Measurements from ENCODE around the gene CROCC2.

The CROCC2 gene

DNA sequence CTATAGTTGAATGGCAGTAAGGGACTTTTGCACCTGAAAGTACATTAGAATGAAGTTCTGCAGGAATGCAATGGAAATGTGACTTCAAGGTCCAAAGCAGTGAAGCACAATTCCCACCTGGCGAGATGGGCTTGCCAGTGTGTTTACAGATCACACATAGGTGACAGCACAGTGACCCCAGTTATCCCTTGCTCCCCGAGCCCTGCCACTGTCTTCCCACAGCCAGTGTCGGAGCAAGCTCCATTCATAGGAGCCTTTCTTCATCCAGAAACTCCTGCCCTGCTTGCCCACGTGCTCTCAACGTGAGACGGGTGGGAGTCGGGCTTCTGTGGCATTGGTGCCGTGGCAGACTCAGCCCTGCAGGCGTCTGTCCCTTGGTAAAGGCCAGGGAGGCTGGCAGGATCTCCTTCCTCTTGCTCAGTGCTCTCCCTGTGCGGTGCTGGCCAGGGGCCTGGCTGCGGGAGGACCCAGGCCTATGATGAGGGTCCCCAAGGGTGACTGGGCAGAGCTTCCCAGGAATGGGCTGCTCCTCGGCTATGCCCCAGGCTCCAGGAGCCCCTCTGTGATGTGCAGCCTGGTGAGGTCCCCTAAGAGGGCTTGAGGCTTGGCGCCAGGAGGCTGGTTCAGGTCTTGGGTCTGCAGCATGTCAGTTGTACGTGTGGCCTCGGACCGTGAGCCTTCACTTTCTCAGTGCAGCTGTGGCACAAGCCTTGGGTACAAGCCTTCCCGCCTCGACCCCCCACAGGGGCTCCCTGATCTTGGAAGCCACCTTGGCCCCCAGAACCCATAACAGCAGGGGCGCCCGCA, 132.4 kb downstream of the CROCC2 start:
- Histone ChIP-seq H3K36me3 (ENCODE audit: control insufficient read depth in 2 of 2, insufficient read depth in 1 of 2, low read length in 2 of 2) (no peaks in the 10 kb centered on the region), H3K4me3 (ENCODE audit: low read depth, low read length) (no peak overlapping the region), H3K9me3 (ENCODE audit: control insufficient read depth, insufficient read depth, low read depth, low read length) (no peaks in the 10 kb centered on the region), H3K4me1 (ENCODE audit: control insufficient read depth, insufficient read depth, low read length) (no peaks in the 10 kb centered on the region), H3K27ac (ENCODE audit: extremely low read depth, low read depth, low read length) (no peak overlapping the region)
- TF ChIP-seq ZSCAN30 (tag by site-specific recombination; IDR thresholded peaks at IDR 0.05) (no peak), ZNF837 (tag by site-specific recombination; IDR thresholded peaks at IDR 0.05) (no peak), ZNF776 (tag by site-specific recombination; IDR thresholded peaks at IDR 0.05; ENCODE audit: borderline replicate concordance) (no peak), ZNF184 (tag by site-specific recombination; IDR thresholded peaks at IDR 0.05) (no peak), ZNF488 (tag by site-specific recombination; IDR thresholded peaks at IDR 0.05) (no peak), HIC1 (tag by site-specific recombination; IDR thresholded peaks at IDR 0.05) (no peak), ZNF18 (tag by site-specific recombination; IDR thresholded peaks at IDR 0.05) (no peak), ZNF785 (tag by site-specific recombination; IDR thresholded peaks at IDR 0.05) (no peak), ZBTB7A (tag by site-specific recombination; IDR thresholded peaks at IDR 0.05; ENCODE audit: low read depth) (no peak)
- POLR2A ChIA-PET = no interaction called here
- CTCF ChIA-PET = interaction anchor here (0.6 kb wide), 1 partner anchor 178 kb away, joined by 3 read pairs; no protein-coding TSS in a partner anchor

DNA sequence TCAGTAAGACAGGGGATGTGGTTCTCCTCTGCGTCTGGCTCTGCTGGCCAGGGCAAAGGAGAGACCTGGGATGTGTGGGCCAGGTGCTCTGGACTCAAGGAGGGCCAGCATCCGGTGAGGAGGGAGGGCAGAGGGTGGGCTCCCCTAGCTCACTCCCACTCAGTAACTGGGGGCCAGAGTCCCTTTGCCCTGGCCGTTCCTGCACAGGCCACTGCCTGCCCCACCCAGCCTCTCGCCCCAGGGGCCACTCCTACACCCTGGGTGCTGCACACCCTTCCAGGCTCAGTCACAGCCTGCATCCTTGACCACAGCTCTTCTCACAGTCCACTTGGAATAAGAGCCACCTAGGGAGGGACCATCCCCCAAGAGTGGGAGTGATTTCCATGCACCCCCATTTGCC, 133.3 kb downstream of the CROCC2 start:
- H3K4me1 ChIP-seq (ENCODE audit: control insufficient read depth, insufficient read depth, low read length) = no peaks in the 10 kb centered on the region
- ChIA-PET POLR2A (no interaction called here), CTCF (interaction anchor here (0.7 kb wide), 1 partner anchor 671 kb away, joined by 3 read pairs; no protein-coding TSS in a partner anchor)
- no peak overlapping the region for H3K27ac ChIP-seq (ENCODE audit: extremely low read depth, low read depth, low read length)
- H3K36me3 ChIP-seq (ENCODE audit: control insufficient read depth in 2 of 2, insufficient read depth in 1 of 2, low read length in 2 of 2) = no peaks in the 10 kb centered on the region
- no peak overlapping the region for H3K4me3 ChIP-seq (ENCODE audit: low read depth, low read length)
- TF ChIP-seq ZNF785 (tag by site-specific recombination; IDR thresholded peaks at IDR 0.05) (no peak), ZNF585B (tag by site-specific recombination; IDR thresholded peaks at IDR 0.05) (no peak), ZBTB44 (tag by site-specific recombination; IDR thresholded peaks at IDR 0.05) (no peak), ZNF843 (tag by site-specific recombination; IDR thresholded peaks at IDR 0.05) (no peak), ZNF670 (tag by site-specific recombination; IDR thresholded peaks at IDR 0.05; ENCODE audit: low read depth) (no peak), ZSCAN30 (tag by site-specific recombination; IDR thresholded peaks at IDR 0.05) (no peak), WT1 (tag by site-specific recombination; IDR thresholded peaks at IDR 0.05) (no peak), ZNF626 (tag by site-specific recombination; IDR thresholded peaks at IDR 0.05) (no peak), ZBTB10 (tag by site-specific recombination; IDR thresholded peaks at IDR 0.05) (no peak), ZFP37 (tag by site-specific recombination; IDR thresholded peaks at IDR 0.05) (no peak), ZNF514 (tag by site-specific recombination; IDR thresholded peaks at IDR 0.05) (no peak), SP3 (tag by site-specific recombination; IDR thresholded peaks at IDR 0.05) (no peak)
- TF ChIP-seq, protein P1, sequence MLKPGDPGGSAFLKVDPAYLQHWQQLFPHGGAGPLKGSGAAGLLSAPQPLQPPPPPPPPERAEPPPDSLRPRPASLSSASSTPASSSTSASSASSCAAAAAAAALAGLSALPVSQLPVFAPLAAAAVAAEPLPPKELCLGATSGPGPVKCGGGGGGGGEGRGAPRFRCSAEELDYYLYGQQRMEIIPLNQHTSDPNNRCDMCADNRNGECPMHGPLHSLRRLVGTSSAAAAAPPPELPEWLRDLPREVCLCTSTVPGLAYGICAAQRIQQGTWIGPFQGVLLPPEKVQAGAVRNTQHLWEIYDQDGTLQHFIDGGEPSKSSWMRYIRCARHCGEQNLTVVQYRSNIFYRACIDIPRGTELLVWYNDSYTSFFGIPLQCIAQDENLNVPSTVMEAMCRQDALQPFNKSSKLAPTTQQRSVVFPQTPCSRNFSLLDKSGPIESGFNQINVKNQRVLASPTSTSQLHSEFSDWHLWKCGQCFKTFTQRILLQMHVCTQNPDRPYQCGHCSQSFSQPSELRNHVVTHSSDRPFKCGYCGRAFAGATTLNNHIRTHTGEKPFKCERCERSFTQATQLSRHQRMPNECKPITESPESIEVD (tag by site-specific recombination; IDR thresholded peaks at IDR 0.05) = no peak
- H3K9me3 ChIP-seq (ENCODE audit: control insufficient read depth, insufficient read depth, low read depth, low read length) = no peaks in the 10 kb centered on the region
